ENCODE measurements around the gene ITCH.
"Not testable (repeated sequence)": the region's sequence is repeated elsewhere in the genome, so short reads cannot be mapped to it uniquely, and the experiment has no call there.

Gene ITCH

GRCh38 chr20:34514897-34515483 lies 151.9 kb downstream of the ITCH start:
- DNase-seq, result peak; percentile 6

- DNase-seq, result peak; percentile 29
Measured at GRCh38 chr20:34515484-34516246, 152.6 kb downstream of the ITCH start.

- DNase-seq, result peak; percentile 98
Measured at GRCh38 chr20:34516247-34517113, 153.4 kb downstream of the ITCH start, which contains the start of gene DYNLRB1. Gene DYNLRB1, plus strand, starts transcription at chr20:34516422. Its CDS starts 37 bp downstream, at chr20:34516459.

GRCh38 chr20:34517114-34517505 lies 154.0 kb downstream of the ITCH start:
- DNase-seq, result peak; percentile 62

GRCh38 chr20:34518863-34519262 lies 155.8 kb downstream of the ITCH start:
- not testable (repeated sequence) for DNase-seq

- DNase-seq, result not testable (repeated sequence)
Measured at GRCh38 chr20:34519841-34520240, 156.8 kb downstream of the ITCH start.

- DNase-seq, result peak; percentile 5
Measured at GRCh38 chr20:34522969-34523871, 160.1 kb downstream of the ITCH start.

GRCh38 chr20:34524426-34524825 lies 161.4 kb downstream of the ITCH start:
- no peak for DNase-seq

GRCh38 chr20:34525342-34525708 lies 162.3 kb downstream of the ITCH start:
- DNase-seq, result no peak

GRCh38 chr20:34525709-34526416 lies 162.8 kb downstream of the ITCH start:
- peak; percentile 4 for DNase-seq

- no peak for DNase-seq
Measured at GRCh38 chr20:34526466-34526865, 163.4 kb downstream of the ITCH start.

- no peak for DNase-seq
Measured at GRCh38 chr20:34527016-34527415, 163.9 kb downstream of the ITCH start.

GRCh38 chr20:34528921-34529297 lies 165.8 kb downstream of the ITCH start:
- no peak for DNase-seq

- DNase-seq, result no peak
Measured at GRCh38 chr20:34529742-34530141, 166.7 kb downstream of the ITCH start.

GRCh38 chr20:34530342-34530741 lies 167.3 kb downstream of the ITCH start:
- no peak for DNase-seq

- no peak for DNase-seq
Measured at GRCh38 chr20:34531608-34532265, 168.7 kb downstream of the ITCH start.

- no peak for DNase-seq
Measured at GRCh38 chr20:34532320-34532719, 169.2 kb downstream of the ITCH start.

- DNase-seq, result no peak
Measured at GRCh38 chr20:34532756-34533155, 169.7 kb downstream of the ITCH start.

- no peak for DNase-seq
Measured at GRCh38 chr20:34534391-34535165, 171.5 kb downstream of the ITCH start.

- no peak for DNase-seq
Measured at GRCh38 chr20:34535301-34535840, 172.3 kb downstream of the ITCH start.
